VCaP (cell line): Measurements from ENCODE around the gene SLC45A3.
A peak's percentile ranks its signal among the peaks of the same experiment; 100 is the strongest.

Source experiments
- H3K27ac ChIP-seq: fragments of 450-650 bp; 2 replicates; pipeline ENCODE4 v1.5.1; 2017
- TF ChIP-seq, protein P1 (sequence below): fragments of 450-650 bp; conservative IDR thresholded peaks from 2 replicates; pipeline ENCODE4 v1.5.1; 2017; ENCODE audit warnings: mild to moderate bottlenecking, moderate library complexity

SLC45A3 gene

DNA sequence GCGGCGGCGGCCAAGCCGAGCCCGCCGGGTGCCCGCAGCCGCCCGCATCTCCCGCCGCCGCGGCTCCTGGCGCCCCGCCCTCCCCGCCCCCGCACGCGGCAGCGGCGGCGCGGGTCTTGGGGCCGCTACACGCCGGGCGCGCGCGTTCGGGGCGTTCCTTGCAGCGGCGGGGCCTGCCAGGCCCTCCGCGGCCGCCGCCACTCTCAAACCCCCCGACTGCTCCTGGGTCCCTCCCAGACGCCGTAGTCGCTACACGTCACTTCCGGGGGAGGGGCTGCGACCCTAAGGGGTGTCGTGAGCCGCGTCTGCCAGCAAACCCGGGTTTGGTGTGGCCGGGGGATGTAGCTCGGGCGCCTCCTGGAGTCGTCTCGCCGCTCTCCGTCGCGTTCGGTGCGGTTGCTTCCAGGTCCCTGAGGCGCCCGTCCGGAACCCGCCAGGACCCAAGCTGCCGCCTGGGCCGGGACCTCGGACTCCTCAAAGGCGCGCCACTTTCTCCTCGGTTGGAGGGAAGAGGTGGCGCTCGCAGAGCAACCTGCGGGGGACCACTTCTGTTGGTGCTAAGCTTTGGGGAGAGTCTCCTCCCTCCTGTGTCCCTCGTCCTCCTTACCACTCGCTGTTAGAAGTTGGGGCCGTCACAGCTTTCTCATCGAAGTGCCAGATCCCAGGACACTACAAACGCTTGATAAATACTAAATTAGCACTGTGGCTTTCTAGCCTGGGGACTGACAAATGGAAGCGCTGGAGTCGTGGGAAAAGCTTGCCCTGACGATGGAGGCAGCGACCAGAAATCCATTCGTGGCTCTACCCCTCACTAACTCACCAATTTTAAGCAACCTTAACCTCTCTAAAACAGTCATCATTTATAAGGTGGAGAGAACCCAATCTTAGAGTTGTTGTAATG lies 48.3 kb downstream of the SLC45A3 start, which contains the start of gene ELK4:
Gene ELK4, minus strand, starts transcription at position 244 of the 901 bp plus-strand sequence. CDS start 8,129 bp downstream, outside the sequence.
- TF ChIP-seq, protein P1, sequence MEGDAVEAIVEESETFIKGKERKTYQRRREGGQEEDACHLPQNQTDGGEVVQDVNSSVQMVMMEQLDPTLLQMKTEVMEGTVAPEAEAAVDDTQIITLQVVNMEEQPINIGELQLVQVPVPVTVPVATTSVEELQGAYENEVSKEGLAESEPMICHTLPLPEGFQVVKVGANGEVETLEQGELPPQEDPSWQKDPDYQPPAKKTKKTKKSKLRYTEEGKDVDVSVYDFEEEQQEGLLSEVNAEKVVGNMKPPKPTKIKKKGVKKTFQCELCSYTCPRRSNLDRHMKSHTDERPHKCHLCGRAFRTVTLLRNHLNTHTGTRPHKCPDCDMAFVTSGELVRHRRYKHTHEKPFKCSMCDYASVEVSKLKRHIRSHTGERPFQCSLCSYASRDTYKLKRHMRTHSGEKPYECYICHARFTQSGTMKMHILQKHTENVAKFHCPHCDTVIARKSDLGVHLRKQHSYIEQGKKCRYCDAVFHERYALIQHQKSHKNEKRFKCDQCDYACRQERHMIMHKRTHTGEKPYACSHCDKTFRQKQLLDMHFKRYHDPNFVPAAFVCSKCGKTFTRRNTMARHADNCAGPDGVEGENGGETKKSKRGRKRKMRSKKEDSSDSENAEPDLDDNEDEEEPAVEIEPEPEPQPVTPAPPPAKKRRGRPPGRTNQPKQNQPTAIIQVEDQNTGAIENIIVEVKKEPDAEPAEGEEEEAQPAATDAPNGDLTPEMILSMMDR, result peak; percentile 89
- peak within 1 kb of the TSS; percentile 98 for H3K27ac ChIP-seq

DNA sequence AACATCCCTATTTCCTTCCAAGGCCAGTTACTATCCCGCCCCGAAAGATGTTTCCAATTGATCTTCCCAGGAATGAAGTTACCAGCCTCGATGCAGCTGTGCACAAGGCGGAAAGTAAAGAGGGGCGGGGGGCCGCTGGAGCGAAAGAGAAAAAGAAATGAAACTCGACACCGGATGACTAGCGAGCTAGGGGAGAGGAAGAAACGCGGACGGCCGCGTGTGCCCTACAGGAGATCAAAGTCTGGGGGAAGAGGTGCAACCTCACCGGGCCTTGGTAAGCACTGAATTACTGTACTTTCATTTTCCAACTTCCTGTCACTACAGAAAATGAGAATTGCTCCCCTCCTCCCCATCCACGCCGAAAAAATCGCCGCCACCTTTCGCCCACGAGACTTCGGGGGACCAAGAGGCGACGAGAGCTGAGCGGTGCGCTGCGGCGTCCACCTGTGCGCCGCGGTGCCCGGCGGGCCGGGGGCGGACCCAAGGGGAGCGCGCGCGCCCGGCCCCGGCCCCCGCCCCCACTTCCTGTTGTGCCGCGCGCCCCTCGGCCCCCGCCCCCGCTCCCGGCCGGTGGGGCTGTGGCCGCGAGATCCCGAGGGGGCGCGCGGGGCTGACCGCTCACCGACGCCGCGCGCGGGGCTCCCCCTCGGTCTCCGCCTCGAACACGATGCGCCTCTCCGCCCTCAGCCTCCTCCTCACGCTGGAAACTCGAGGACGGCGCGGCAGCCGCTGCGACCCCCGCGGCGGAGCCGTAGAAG lies 49.1 kb downstream of the SLC45A3 start:
- peak overlapping the region; percentile 98 for H3K27ac ChIP-seq
- TF ChIP-seq, protein P1, result no peak

DNA sequence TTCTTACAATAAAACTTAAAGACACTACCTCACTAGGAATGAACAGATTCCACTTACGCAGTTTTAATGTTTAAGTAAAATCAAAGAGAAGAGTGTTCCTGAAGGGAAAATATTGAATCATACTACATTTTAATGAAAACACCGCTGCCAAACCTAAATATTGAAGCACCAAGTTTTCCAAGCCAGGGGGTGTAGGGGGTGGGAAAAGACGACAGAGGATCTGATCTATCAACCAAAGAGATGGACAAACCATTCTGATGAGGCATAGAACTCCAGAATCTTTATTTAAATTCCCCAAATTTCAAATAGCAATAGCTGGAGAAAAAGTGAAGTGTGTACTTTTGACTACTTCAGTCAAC lies 49.7 kb downstream of the SLC45A3 start:
- peak overlapping the region; percentile 98 for H3K27ac ChIP-seq
- TF ChIP-seq, protein P1, result no peak

DNA sequence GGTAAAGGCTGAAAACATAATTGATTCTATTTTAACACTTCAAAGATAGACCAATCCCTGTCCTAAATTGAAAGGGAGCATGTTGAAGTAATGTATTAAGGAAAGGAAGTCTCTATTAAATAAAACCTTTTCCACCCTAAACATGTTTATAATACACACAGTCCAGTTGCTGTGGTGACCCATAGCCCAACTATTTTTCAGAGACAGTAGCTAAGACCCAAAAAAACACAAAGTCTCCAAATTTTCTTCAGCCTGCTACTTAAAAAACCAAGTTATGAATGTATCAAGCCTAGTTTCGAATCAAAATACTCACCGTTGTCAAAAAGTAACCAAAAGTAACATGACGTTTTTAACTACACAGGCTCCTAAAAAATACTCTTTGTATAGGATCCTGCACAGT lies 50.1 kb downstream of the SLC45A3 start:
- TF ChIP-seq, protein P1, result no peak
- peak overlapping the region; percentile 98 for H3K27ac ChIP-seq

DNA sequence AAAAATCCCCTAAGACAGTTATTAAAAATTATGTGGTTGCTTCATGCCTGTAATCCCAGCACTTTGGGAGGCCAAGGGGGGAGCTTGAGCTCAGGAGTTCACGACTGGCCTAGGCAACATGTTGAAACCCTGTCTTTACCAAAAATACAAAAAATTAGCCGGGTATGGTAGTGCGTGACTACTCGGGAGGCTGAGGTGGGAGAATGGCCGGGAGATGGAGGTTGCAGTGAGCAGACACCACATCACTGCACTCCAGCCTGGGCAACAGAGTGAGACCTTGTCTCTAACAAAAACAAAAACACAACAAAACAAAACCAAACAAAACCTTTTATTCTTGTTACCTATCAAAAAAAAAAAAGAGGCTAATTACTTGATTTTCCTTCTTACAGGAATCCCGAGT lies 50.6 kb downstream of the SLC45A3 start:
- TF ChIP-seq, protein P1, result no peak
- H3K27ac ChIP-seq, result peak overlapping the region; percentile 98

DNA sequence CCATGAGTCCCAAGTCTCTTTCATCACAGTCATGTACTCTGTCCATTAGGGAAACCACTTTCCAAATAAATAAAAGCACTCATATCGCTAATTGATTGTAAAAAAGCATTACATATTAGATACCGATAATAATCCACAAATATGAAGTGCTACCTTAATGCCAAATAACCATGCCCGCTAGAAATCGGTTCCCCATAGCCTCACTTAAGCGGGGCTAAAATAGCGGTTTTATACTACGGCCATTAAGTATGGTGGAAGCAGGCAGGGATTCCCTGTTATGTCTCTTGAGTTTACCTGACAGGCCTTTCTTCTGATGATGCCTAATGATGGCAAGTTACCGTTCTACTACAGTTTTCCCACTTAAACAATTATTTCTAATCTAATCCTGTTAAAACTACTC lies 52.4 kb downstream of the SLC45A3 start:
- H3K27ac ChIP-seq, result 0 out of 2 replicates have a peak overlapping the region, but pooled peaks have one; percentile 98
- TF ChIP-seq, protein P1, result no peak

DNA sequence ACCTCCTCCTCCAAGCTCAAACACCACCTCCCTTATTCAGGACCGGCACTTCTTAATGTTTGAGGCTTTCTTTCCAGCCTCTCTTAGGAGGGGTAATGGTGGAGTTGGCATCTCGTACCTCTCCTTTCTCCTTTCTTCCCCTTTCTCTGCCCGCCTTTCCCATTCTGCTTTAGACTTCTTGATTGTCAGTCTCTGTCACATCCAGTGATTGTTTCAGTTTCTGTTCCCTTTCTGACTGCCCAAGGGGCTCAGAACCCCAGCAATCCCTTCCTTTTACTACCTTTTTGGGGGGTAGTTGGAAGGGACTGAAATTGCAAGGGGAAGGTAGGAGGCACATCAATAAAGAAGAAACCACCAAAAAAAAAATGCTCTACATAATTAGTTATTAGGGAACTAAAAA lies 54.1 kb downstream of the SLC45A3 start:
- TF ChIP-seq, protein P1, result no peak
- no peak overlapping the region for H3K27ac ChIP-seq
